ENCODE results near the gene RFNG. TPM values are rescaled to one million over a fixed set of nuclear protein-coding genes. Genes with fewer than 3 reads are reported as not detected.
A peak's percentile ranks its signal among the peaks of the same experiment; 100 is the strongest.

The RFNG gene
- total and polyA plus RNA-seq, 2 of the 13 experiments (the other 11 are each of a cell fraction or from before 2014, with no cell fraction given): 61.4 to 64.0 TPM

- Histone ChIP-seq H3K4me1 (ENCODE audit: insufficient read depth, low read length) (peaks cover 46% of the 10 kb centered on the region), H3K4me3 (replicated peaks in 1 of 3; ENCODE audit: insufficient read depth in 1 of 3, low read depth in 2 of 3, low read length in 3 of 3) (peak overlapping the region in 1 of 3 experiments; percentile 11; a peak in 1 of 6 replicates), H3K27ac (ENCODE audit: extremely low read length, insufficient read depth, low read length) (peak overlapping the region; percentile 91), H3K27me3 (ENCODE audit: control insufficient read depth in 1 of 2, insufficient read depth in 2 of 2, low read length in 2 of 2) (no peaks in the 10 kb centered on the region; a peak in 1 of 5 replicates), H3K4me2 (ENCODE audit: low read depth, low read length) (peak overlapping the region; percentile 29), H2AFZ (ENCODE audit: low read length) (no peak overlapping the region), H4K20me1 (ENCODE audit: insufficient read depth, low read length) (no peaks in the 10 kb centered on the region; the same call in 1 of the 2 replicates), H3K9ac (ENCODE audit: insufficient read depth, low read depth, low read length) (peak overlapping the region; percentile 59), H3K36me3 (replicated peaks in 1 of 2; ENCODE audit: control insufficient read depth in 1 of 2, insufficient read depth in 2 of 2, low read length in 2 of 2) (peaks cover 42 to 61% of the 10 kb centered on the region in 2 experiments), H3K9me3 (ENCODE audit: low read length) (no peaks in the 10 kb centered on the region), H3K79me2 (ENCODE audit: insufficient read depth, low read length) (peaks cover 18% of the 10 kb centered on the region)
- ATAC-seq (peak; percentile 80), DNase-seq (ENCODE audit: low spot score) (peak; percentile 79), FAIRE-seq (peak; percentile 83)
- intact Hi-C loops (cut with micrococcal nuclease; ENCODE audit: unreplicated experiment): no loop called here
- in situ Hi-C loops (cut with HindIII; ENCODE audit: extremely low pct_ligation_motif_present, low pct_unique_long_range_greater_than_20kb): no loop called here
- ChIA-PET POLR2A (interaction anchor here (0.7 to 3.1 kb wide), 15 partner anchors 8 to 260 kb away, joined by 3 to 28 read pairs (median 5); partner anchors contain the start of genes CD7, CENPX, DCXR and DUS1L), CTCF (ENCODE audit: low intra/inter-chr PET ratio, low total read pairs) (no interaction called here)
- 56% methylated on average over 18 of the region's 29 CpGs for WGBS (ENCODE audit: low lambda C conversion rate)
- BruUV-seq (replicated peaks): no TSS peak
- no peak for TF ChIP-seq GPBP1L1 (CRISPR knock-in tag; IDR thresholded peaks at IDR 0.05)
- peak; percentile 61; the same call in 1 of the 2 replicates for TF ChIP-seq TARDBP (CRISPR knock-in tag; IDR thresholded peaks at IDR 0.05)
- TF ChIP-seq ARNT (IDR thresholded peaks at IDR 0.05): no peak
- TF ChIP-seq MIER2 (CRISPR knock-in tag; IDR thresholded peaks at IDR 0.05): 0 out of 2 replicates have a peak, but pooled peaks have one; percentile 9
- TF ChIP-seq CREBL2 (CRISPR knock-in tag; IDR thresholded peaks at IDR 0.05; ENCODE audit: borderline replicate concordance): no peak
- no peak for TF ChIP-seq JUNB (CRISPR knock-in tag; IDR thresholded peaks at IDR 0.05; ENCODE audit: borderline replicate concordance)
- no peak for TF ChIP-seq SUZ12 (IDR thresholded peaks at IDR 0.05; ENCODE audit: low read depth, low read length)
- peak; percentile 90 for TF ChIP-seq ZSCAN31 (CRISPR knock-in tag; IDR thresholded peaks at IDR 0.05; ENCODE audit: low read depth)
- no peak for TF ChIP-seq JDP2 (CRISPR knock-in tag; IDR thresholded peaks at IDR 0.05; ENCODE audit: borderline replicate concordance)
- no peak for TF ChIP-seq ZUFSP (CRISPR knock-in tag; IDR thresholded peaks at IDR 0.05; ENCODE audit: borderline replicate concordance)
- TF ChIP-seq TFE3 (CRISPR knock-in tag; IDR thresholded peaks at IDR 0.05): peak; percentile 68; the same call in 1 of the 2 replicates
- peak; percentile 95 for TF ChIP-seq HNF4A (CRISPR knock-in tag; IDR thresholded peaks at IDR 0.05)
- TF ChIP-seq SMARCE1 (IDR thresholded peaks at IDR 0.05; ENCODE audit: borderline replicate concordance): no peak
- TF ChIP-seq NFE2L2 (IDR thresholded peaks at IDR 0.05; ENCODE audit: low read length): no peak
- TF ChIP-seq MTA3 (CRISPR knock-in tag; IDR thresholded peaks at IDR 0.05): no peak
- peak; percentile 42; the same call in 1 of the 2 replicates for TF ChIP-seq REL (CRISPR knock-in tag; conservative IDR thresholded peaks at IDR 0.05)
- 0 out of 2 replicates have a peak, but pooled peaks have one; percentile 27 for TF ChIP-seq KMT2B (CRISPR knock-in tag; IDR thresholded peaks at IDR 0.05)
- TF ChIP-seq MLLT10 (CRISPR knock-in tag; IDR thresholded peaks at IDR 0.05): no peak
- TF ChIP-seq ZNF34 (CRISPR knock-in tag; IDR thresholded peaks at IDR 0.05; ENCODE audit: borderline replicate concordance): no peak
- TF ChIP-seq ZC3H13 (CRISPR knock-in tag; IDR thresholded peaks at IDR 0.05): peak; percentile 87
These were observed 5.4 kb upstream of the RFNG start for GRCh38 chr17:82056729-82057621.
